ENCODE data around the gene OPHN1. TPM values are rescaled to one million over a fixed set of nuclear protein-coding genes. Genes with fewer than 3 reads are reported as not detected.
A peak's percentile ranks its signal among the peaks of the same experiment; 100 is the strongest.

The OPHN1 gene
- total RNA-seq, 1 experiment from 2014 or later, result 4.0 TPM

DNA sequence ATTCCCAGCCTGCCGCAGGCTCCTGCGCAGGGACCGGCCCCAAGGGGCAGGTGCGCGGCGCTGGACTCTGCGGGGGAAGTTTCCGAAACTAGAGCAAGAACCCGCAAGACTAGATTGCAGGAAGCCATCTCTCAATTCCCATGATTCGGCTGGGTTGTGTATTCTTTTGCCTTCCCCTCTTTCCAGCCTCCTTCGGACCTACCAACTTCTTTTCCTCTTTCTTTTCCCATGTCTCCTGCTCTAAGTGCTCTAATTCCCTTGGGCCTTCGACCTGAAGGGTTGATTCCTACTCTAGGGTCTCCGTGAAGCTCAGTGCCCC, 645 bp upstream of the OPHN1 start:
- H3K36me3 Mint-ChIP-seq (ENCODE audit: insufficient read depth, unreplicated experiment), result no peaks in the 10 kb centered on the region
- POLR2A ChIA-PET, result interaction anchor here (0.7 to 1.3 kb wide), 4 partner anchors 9 to 237 kb away, joined by 3 read pairs; no protein-coding TSS in a partner anchor
- H3K27ac Mint-ChIP-seq (ENCODE audit: low read depth, unreplicated experiment), result peak overlapping the region; percentile 39

DNA sequence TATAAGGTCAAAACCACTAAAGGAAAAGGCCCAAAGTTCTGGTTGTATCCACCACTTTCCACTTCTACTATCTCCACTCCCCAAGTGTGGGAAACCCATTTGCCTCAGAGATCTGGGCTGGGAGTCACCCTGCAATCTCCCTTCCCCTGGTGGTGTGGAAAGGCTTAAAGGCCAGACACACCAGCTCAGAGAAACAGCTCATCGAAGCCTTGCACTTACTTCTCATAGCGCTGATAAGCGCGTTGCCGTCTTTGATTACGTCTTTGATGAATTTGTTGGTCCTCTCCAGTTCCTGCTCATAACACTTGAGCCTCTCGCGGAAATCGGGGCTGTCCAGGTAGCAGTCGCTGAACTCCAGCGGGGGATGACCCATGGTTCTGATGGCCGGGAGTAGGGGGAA, 647 bp downstream of the OPHN1 start:
- TSS peak; percentile 60 for BruUV-seq (replicated peaks)
- H3K27ac Mint-ChIP-seq (ENCODE audit: low read depth, unreplicated experiment), result no peak overlapping the region
- ChIA-PET CTCF (interaction anchor here (0.6 to 1.3 kb wide), 6 partner anchors 10 to 236 kb away, joined by 3 to 5 read pairs (median 3); no protein-coding TSS in a partner anchor), POLR2A (interaction anchor here (0.5 to 2.2 kb wide), 9 partner anchors 9 to 127 kb away, joined by 3 to 11 read pairs (median 4); partner anchors contain the start of gene YIPF6)
- H3K4me1 Mint-ChIP-seq (ENCODE audit: insufficient read depth, unreplicated experiment), result peaks cover 6% of the 10 kb centered on the region
- TF ChIP-seq, protein P1, sequence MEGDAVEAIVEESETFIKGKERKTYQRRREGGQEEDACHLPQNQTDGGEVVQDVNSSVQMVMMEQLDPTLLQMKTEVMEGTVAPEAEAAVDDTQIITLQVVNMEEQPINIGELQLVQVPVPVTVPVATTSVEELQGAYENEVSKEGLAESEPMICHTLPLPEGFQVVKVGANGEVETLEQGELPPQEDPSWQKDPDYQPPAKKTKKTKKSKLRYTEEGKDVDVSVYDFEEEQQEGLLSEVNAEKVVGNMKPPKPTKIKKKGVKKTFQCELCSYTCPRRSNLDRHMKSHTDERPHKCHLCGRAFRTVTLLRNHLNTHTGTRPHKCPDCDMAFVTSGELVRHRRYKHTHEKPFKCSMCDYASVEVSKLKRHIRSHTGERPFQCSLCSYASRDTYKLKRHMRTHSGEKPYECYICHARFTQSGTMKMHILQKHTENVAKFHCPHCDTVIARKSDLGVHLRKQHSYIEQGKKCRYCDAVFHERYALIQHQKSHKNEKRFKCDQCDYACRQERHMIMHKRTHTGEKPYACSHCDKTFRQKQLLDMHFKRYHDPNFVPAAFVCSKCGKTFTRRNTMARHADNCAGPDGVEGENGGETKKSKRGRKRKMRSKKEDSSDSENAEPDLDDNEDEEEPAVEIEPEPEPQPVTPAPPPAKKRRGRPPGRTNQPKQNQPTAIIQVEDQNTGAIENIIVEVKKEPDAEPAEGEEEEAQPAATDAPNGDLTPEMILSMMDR (IDR thresholded peaks at IDR 0.05; ENCODE audit: unreplicated experiment), result no peak
- no peaks in the 10 kb centered on the region for H3K36me3 Mint-ChIP-seq (ENCODE audit: insufficient read depth, unreplicated experiment)
- intact Hi-C loops (cut with micrococcal nuclease), result loop anchor here (10.0 kb wide), 2 partner anchors 62 to 128 kb away; partner anchors contain the start of gene YIPF6
- H3K27me3 Mint-ChIP-seq (ENCODE audit: insufficient read depth, unreplicated experiment), result peaks cover 28% of the 10 kb centered on the region
- no peaks in the 10 kb centered on the region for H3K9me3 Mint-ChIP-seq (ENCODE audit: unreplicated experiment)
- DNase-seq (ENCODE audit: unreplicated experiment), result peak; percentile 9
- peak overlapping the region; percentile 83 for H3K4me3 Mint-ChIP-seq (ENCODE audit: unreplicated experiment)

More for the DNA sequence above, 645 bp upstream of the OPHN1 start:
- no TSS peak for BruUV-seq (replicated peaks)
- TF ChIP-seq, protein P1 (IDR thresholded peaks at IDR 0.05; ENCODE audit: unreplicated experiment), result no peak
- intact Hi-C loops (cut with micrococcal nuclease), result loop anchor here (10.0 kb wide), 2 partner anchors 61 to 129 kb away; partner anchors contain the start of gene YIPF6
- no peak for DNase-seq (ENCODE audit: unreplicated experiment)
- CTCF ChIA-PET, result interaction anchor here (0.6 kb wide), 1 partner anchor 130 kb away, joined by 4 read pairs; no protein-coding TSS in a partner anchor
- peaks cover 16% of the 10 kb centered on the region for H3K27me3 Mint-ChIP-seq (ENCODE audit: insufficient read depth, unreplicated experiment)
- no peaks in the 10 kb centered on the region for H3K9me3 Mint-ChIP-seq (ENCODE audit: unreplicated experiment)
- peaks cover 7% of the 10 kb centered on the region for H3K4me1 Mint-ChIP-seq (ENCODE audit: insufficient read depth, unreplicated experiment)
- H3K4me3 Mint-ChIP-seq (ENCODE audit: unreplicated experiment), result peak overlapping the region; percentile 83

DNA sequence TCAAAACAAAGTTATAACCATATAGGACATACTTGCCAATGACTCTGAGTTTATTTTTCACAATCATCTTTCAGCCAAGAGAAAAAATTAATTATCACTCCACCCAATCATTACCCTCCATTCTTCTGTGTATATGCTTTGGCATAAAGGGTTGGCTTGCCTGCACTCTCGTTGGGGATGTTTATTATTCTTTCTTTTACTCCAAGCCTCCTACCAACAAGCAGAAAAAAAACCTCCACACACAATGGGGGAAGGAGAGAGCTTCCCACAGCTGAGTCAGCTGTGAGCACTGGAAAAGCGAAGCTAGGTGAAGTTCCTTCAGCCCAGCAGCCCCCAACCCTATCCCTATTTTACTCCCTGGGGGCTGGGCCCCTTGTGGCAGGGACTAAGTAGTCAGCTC, 1.5 kb downstream of the OPHN1 start:
- Mint-ChIP-seq H3K27ac (ENCODE audit: low read depth, unreplicated experiment) (no peak overlapping the region), H3K4me3 (ENCODE audit: unreplicated experiment) (no peak overlapping the region)

DNA sequence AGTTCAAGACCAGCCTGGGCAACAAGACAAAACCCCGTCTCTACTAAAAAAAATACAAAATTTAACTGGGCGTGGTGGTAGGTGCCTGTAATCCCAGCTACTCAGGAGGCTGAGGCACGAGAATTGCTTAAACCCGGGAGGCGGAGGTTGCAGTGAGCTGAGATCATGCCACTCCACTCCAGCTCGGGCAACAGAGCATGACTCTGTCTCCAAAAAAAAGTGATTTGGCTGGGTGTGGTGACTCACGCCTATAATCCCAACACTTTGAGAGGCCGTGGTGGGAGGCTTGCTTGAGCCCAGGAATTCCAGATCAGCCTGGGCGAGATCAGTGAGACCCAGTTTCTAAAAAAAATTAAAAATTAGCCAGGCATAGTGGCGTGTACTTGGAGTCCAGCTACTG, 4.1 kb downstream of the OPHN1 start:
- peaks cover 28% of the 10 kb centered on the region for H3K27me3 Mint-ChIP-seq (ENCODE audit: insufficient read depth, unreplicated experiment)
- H3K27ac Mint-ChIP-seq (ENCODE audit: low read depth, unreplicated experiment), result no peak overlapping the region
- no TSS peak for BruUV-seq (replicated peaks)
- DNase-seq (ENCODE audit: unreplicated experiment), result peak; percentile 67
- H3K4me1 Mint-ChIP-seq (ENCODE audit: insufficient read depth, unreplicated experiment), result peaks cover 6% of the 10 kb centered on the region
- no peaks in the 10 kb centered on the region for H3K9me3 Mint-ChIP-seq (ENCODE audit: unreplicated experiment)
- POLR2A ChIA-PET, result no interaction called here
- TF ChIP-seq, protein P1 (IDR thresholded peaks at IDR 0.05; ENCODE audit: unreplicated experiment), result no peak
- no peak overlapping the region for H3K4me3 Mint-ChIP-seq (ENCODE audit: unreplicated experiment)
- CTCF ChIA-PET, result interaction anchor here (0.7 kb wide), 1 partner anchor 72 kb away, joined by 3 read pairs; no protein-coding TSS in a partner anchor
- intact Hi-C loops (cut with micrococcal nuclease), result no loop called here
- H3K36me3 Mint-ChIP-seq (ENCODE audit: insufficient read depth, unreplicated experiment), result no peaks in the 10 kb centered on the region

More for the DNA sequence above, 1.5 kb downstream of the OPHN1 start:
- BruUV-seq (replicated peaks), result no TSS peak
- DNase-seq (ENCODE audit: unreplicated experiment), result no peak
- intact Hi-C loops (cut with micrococcal nuclease), result loop anchor here (10.0 kb wide), 2 partner anchors 63 to 127 kb away; partner anchors contain the start of gene YIPF6
- CTCF ChIA-PET, result interaction anchor here (0.5 to 1.0 kb wide), 3 partner anchors 23 to 235 kb away, joined by 3 to 5 read pairs (median 3); no protein-coding TSS in a partner anchor
- Mint-ChIP-seq H3K27me3 (ENCODE audit: insufficient read depth, unreplicated experiment) (peaks cover 28% of the 10 kb centered on the region), H3K36me3 (ENCODE audit: insufficient read depth, unreplicated experiment) (no peaks in the 10 kb centered on the region), H3K9me3 (ENCODE audit: unreplicated experiment) (no peaks in the 10 kb centered on the region), H3K4me1 (ENCODE audit: insufficient read depth, unreplicated experiment) (peaks cover 6% of the 10 kb centered on the region)
- TF ChIP-seq, protein P1 (IDR thresholded peaks at IDR 0.05; ENCODE audit: unreplicated experiment), result no peak
- POLR2A ChIA-PET, result interaction anchor here (1.2 to 2.2 kb wide), 4 partner anchors 10 to 67 kb away, joined by 3 to 11 read pairs (median 6); partner anchors contain the start of gene YIPF6
